Measurements from ENCODE around the gene NEXMIF. TPM values are rescaled to one million over a fixed set of nuclear protein-coding genes. Genes with fewer than 3 reads are reported as not detected.
"Not testable (repeated sequence)": the region's sequence is repeated elsewhere in the genome, so short reads cannot be mapped to it uniquely, and the experiment has no call there.

Gene NEXMIF
- under 1 TPM; 0.08 to 0.10 TPM for total RNA-seq

DNA sequence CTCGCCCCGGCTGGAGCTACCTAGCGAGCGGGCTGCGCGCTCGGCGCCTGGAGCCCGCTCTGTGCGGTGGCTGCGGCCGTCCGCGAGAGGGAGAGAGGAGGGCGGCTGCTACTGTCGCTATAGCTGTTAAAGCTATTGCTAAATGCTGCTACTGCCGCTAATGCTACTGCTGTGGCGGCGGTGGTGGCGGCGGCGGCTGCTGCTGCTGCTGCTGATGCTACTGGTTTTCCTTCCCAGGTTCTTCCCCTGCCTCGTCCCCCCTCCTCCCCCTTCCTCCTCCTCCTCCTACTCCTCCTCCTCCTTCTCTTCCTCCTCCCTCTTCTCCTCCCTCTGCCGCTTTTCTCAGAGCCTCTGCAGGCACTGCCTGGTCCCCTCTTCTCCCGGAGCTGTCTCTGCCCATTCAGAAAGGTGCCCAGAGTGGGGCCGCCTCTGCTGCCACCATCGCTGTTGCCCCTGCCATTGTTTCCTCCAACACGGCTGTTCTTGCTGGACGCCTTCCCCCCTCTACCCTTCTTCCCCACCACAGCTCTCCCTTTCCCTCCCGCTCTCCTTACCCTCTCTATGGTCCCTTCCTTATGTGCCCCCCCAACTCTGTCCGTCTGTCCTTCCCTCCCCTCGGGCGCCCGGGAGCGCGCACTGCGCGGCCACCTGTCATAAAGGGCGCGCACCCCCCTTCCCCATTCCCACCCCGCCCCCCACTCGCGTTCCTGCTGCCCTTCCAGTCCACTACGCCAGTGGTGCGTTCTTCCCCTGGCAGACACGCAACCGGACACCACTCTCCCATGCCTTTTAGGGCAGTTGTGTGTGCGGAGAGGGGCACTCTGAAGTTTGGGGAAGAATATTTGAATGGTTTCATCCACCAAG lies at the start of gene NEXMIF:
Gene NEXMIF, minus strand, starts transcription at position 228 of the 864 bp plus-strand sequence.
- CTCF ChIA-PET = no interaction called here
- POLR2A ChIA-PET = no interaction called here

- POLR2A ChIA-PET, CTCF ChIA-PET: not testable (repeated sequence)
Measured at GRCh38 chrX:74961962-74962361, 36.7 kb upstream of the NEXMIF start.

- ChIA-PET CTCF (no interaction called here), POLR2A (no interaction called here)
Measured at GRCh38 chrX:74949717-74950116, 24.5 kb upstream of the NEXMIF start.

GRCh38 chrX:74940414-74940813 lies 15.2 kb upstream of the NEXMIF start:
- ChIA-PET POLR2A (no interaction called here), CTCF (no interaction called here)

- ChIA-PET CTCF (no interaction called here), POLR2A (no interaction called here)
Measured at GRCh38 chrX:74931214-74931613, 6.0 kb upstream of the NEXMIF start.

DNA sequence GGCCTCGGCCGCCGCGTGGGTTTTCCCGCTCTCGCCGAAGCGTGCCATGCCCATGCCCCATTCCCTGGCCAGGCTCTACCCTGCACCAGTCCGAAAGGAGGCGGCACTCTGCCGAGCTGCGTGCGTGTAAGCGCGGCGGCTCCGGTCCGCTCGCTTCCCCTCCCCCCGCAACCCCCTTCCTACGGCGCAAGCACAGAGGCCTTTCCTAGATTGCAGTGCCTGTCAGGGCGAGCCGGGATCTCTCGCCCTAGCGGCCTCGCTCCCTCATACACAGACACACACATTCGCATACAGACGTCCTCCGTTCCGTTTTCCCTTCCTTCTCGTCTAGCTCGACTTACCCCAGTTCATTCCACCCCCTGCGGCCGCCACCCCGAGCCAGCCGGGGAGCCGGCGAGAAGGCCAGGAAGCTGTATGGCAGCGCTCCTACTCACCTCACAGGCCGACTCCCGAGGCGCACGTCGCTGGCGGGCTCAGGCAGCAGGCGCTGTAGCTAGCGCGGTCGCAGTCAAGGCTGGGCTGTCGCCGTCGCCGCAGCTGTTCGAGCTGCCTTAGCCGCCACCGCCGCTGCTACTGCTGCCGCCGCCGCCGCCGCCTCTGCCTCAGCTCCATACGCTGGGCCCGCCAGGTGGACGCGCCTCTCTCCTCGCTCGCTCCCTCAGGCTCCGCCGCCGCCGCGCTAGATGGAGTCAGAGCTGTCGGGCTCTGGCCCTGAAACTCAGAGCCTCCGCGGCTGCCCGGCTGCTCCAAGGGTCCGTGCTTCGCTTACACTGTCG lies 615 bp downstream of the NEXMIF start:
- POLR2A ChIA-PET = no interaction called here
- CTCF ChIA-PET = no interaction called here

DNA sequence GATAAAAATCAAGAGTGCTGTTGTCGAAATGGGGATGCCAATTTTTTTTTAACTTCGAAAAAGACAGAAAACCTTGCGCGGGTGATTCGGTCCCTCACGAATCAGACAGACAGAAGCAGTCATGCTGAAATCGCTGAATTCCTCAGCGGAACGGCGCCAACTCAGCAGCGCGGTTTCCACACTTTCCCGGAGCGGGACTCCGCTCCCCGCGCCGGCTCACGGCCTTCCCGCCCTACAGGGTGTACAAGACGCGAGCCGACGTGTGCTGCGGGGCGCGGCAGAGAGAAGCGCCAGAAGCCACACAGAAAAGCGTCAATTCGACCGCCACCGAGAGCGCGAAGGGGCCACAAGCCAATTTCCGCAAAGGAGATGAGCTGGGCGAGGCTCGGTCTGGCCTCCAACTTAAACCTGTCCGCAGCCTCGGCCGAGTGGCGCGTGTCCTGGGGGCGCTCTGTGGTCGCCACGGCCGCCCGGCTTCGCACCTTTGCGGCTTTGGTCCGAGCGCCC lies 1.3 kb downstream of the NEXMIF start:
- ChIA-PET CTCF (no interaction called here), POLR2A (no interaction called here)

- ChIA-PET POLR2A (no interaction called here), CTCF (no interaction called here)
Measured at GRCh38 chrX:74922922-74923543, 2.2 kb downstream of the NEXMIF start.

GRCh38 chrX:74911494-74911893 lies 13.8 kb downstream of the NEXMIF start:
- ChIA-PET POLR2A (no interaction called here), CTCF (no interaction called here)

DNA sequence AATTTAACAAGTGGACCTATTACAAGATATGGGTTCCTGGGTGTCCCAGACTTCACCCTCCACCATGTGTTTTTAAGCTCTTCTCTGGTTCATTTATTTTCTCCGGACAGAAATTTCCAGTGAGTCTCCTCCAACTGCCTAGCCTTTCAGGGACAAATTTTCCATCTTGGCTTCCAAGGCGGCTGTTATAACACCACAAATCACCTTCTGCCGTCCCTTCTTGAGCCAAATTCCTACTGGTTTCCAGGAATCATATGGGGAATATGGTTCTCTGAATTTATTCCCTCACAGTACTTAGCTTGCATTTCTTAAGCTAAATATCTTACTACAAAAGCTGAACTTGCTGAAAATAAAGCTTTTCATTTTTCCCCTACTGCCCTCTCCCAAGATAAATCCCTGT lies 18.8 kb downstream of the NEXMIF start:
- ChIA-PET CTCF (no interaction called here), POLR2A (no interaction called here)

DNA sequence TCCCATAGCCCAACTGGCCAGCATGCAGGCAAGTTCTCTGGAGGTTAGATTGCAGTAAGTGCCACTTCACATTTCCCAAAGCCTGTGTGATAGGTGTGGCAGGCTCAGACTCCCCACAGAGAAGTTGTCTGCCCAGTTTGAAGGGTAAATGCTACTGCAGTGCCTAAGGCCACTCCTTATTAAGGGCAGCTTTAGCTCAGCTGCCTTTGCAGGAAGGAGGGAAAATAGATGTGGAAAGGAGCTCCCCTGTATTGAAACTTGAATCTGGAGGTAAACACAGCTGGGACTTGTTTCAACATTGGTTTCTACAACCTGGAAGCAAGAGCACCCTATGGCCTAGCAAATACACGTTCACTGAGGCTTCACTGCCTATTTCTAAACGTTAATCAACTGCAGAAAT lies 22.4 kb downstream of the NEXMIF start:
- ChIA-PET CTCF (no interaction called here), POLR2A (no interaction called here)

GRCh38 chrX:74892561-74892960 lies 32.7 kb downstream of the NEXMIF start:
- ChIA-PET POLR2A (no interaction called here), CTCF (no interaction called here)

DNA sequence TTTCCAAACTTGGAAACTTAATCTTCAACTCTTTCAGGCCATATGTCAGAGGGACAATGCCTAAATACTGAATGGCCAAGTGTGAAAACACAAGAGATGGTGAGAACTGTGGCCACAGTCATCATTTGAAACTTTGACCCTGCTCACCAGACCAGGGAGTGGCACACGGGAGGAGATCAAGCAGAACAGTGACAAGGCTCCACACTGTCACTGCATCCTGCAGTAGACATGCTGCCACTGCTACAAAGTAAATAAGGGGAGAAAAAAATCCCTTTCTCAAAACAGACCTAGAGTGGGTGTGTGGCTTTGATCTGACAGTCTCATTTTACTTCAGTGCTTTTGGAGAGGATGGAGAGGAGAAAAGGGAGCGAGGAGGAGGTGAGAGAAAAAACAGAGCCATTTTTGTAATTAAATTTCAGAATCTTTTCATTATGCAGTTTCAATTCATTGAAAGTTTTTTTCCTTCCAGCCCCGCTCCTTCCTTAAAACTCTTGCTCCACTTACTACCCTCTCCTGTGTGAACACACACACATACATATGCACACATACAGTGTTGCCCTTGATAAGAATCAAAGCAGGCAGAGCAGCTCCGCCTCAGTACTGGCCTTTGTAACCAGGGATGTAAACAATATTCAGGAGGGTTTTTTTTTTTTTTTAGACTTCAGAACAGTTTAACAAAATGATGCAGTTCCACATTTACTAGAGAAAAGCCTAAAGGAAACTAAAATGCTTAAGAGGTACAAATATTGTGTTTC lies 34.4 kb downstream of the NEXMIF start:
- POLR2A ChIA-PET = no interaction called here
- CTCF ChIA-PET = no interaction called here

DNA sequence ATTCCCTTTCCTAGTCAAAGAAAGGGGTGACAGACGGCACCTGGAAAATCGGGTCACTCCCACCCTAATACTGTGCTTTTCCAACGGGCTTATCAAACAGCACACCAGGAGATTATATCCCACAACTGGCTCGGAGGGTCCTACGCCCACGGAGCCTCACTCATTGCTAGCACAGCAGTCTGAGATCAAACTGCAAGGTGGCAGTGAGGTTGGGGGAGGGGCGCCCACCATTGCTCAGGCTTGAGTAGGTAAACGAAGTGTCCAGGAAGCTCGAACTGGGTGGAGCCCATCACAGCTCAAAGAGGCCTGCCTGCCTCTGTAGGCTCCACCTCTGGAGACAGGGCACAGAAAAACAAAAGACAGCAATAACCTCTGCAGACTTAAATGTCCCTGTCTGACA lies 42.9 kb downstream of the NEXMIF start:
- POLR2A ChIA-PET, CTCF ChIA-PET: not testable (repeated sequence)

GRCh38 chrX:74865725-74866124 lies 59.5 kb downstream of the NEXMIF start:
- ChIA-PET CTCF (no interaction called here), POLR2A (no interaction called here)

- POLR2A ChIA-PET = no interaction called here
- CTCF ChIA-PET = no interaction called here
Measured at GRCh38 chrX:74853255-74853654, 72.0 kb downstream of the NEXMIF start.

DNA sequence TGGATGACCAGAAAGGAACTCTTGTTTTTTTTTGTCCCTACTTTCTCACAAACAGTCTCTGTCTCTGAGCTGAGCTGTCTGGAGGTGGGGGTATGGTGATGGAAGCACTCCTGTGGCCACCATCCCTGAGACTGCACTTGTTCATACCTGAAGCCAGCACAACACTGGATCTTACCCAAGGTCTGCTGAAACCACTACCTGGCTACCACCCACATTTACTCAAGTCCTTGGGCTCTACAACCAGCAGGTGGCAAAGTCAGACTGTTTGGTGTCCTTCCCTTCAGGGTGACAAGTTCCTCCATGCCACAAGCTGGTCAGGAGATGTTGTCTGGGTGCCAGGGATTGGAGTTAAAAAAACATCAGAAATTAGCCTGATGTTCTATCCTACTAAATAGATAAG lies 89.7 kb downstream of the NEXMIF start:
- ChIA-PET CTCF (no interaction called here), POLR2A (no interaction called here)

- CTCF ChIA-PET, POLR2A ChIA-PET: not testable (repeated sequence)
Measured at GRCh38 chrX:74819797-74820196, 105.5 kb downstream of the NEXMIF start.

DNA sequence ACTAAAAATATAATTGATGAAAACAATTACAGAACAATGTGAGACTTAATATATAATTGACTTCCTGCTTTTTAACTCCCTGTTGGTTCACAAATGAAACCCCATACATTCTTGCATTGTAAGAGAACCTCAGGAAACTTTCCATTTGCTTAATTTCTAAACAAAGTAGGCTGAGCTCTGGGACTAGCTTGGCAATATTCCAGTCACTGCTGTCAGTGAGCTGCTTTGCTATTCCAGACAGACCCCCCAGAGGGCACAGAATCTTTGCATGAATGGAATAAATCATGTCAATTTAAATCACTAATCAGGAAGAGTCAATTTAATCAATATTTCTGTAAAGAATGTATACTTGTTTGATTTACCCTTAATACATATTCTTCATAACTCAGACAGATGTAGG lies 110.6 kb downstream of the NEXMIF start:
- POLR2A ChIA-PET = no interaction called here
- CTCF ChIA-PET = no interaction called here

DNA sequence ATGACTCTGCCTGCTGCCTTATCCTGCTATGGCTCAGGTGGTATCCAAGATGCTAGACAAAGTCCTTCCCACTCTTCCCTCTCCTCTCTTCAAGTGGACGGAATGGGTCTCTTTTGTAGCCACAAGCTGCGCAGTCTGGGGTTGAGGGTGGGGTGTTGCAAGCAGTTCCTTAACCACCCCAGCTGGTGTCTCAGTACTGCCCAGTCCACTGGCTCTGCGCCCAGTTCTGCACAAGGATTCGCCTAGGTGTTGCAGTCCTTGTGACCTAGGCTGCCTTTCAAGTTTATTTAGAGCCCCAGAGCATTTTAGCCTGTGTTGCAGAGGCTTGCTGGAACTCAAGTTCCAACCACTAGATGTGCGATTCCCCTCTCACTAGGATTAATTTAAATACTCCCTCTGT lies 120.7 kb downstream of the NEXMIF start:
- ChIA-PET CTCF (no interaction called here), POLR2A (no interaction called here)
